Cardiac atrium fibroblast (primary cell): ENCODE data around the gene SPAG4. TPM values are rescaled to one million over a fixed set of nuclear protein-coding genes. Genes with fewer than 3 reads are reported as not detected.

Source experiments
- total RNA-seq: library from RNA; depleted of rRNA; stranded (reverse); fragments of >200 nt; gene quantifications from 2 replicates; pipeline ENCODE4 v1.2.3, GENCODE V29; 2015

The SPAG4 gene, protein sequence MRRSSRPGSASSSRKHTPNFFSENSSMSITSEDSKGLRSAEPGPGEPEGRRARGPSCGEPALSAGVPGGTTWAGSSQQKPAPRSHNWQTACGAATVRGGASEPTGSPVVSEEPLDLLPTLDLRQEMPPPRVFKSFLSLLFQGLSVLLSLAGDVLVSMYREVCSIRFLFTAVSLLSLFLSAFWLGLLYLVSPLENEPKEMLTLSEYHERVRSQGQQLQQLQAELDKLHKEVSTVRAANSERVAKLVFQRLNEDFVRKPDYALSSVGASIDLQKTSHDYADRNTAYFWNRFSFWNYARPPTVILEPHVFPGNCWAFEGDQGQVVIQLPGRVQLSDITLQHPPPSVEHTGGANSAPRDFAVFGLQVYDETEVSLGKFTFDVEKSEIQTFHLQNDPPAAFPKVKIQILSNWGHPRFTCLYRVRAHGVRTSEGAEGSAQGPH
- 32.9 and 44.2 TPM in 2 replicates for total RNA-seq

DNA sequence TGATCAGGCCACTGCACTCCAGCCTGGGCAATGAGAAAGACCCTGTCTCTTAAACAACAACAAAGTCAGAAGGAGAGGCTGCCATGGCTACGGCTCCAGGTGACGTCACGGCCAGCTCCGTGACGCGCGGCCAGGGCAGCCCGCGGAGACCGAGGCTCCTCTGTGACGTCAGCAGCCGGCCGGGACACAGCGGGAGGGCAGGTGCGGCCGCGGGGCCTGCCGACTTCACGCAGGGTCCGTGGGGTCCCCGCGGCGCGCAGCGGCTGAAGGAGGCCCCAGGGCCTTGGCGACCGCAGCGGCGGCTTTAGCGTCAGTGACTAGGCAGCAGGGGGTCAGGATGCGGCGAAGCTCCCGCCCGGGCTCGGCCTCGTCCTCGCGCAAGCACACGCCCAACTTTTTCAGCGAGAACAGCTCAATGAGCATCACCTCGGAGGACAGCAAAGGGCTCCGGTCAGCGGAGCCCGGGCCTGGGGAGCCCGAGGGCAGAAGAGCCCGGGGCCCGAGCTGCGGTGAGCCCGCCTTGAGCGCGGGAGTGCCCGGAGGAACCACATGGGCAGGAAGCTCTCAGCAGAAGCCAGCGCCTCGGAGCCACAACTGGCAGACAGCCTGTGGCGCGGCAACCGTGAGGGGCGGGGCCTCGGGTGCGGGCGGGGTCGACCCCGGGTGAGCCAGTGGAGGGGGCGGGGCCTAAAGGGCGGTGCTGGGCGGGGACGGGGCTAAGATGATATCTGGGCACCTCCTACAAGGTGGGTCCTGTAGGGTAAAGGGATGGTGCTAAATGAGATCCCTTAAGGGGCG, at the start of gene SPAG4:
TSS of gene SPAG4 (plus strand) at position 163 of the 798 bp plus-strand sequence. CDS start at position 338, 175 bp downstream.

DNA sequence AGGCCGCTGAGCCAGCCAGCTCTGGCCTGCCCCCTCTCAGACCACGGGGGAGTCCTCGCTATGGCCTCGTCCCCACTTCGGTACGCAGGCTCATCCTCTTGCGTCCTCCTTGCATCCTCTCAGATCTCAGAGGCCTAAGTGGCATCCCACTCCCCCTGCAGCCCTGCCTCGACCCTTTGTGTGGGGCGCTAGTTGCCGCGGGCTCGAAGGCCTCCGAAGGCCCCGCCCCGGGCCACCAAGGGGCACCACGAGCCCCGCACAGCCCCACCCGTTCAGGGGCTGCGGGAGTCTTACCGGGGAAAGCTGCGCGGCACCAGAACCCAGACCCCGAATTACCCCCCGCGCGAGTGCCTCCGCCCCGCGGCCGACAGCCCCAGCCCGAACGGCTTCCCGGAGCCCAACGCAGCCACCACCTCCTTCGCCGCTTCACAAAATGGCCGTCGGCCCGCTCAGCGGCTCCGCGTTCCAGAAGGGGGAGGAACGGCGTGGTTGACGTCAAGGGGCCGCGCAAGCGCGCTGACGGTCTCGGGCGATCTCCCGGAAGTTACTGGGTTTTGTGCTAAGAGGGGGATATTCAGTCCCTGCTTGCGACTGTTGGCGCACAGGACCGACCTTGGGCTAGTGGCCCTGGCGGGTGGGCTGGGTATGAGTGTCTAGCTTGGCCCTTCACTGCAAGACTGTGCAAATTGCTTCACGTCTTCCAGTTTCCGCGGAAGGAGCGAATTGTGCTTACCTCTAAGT, 49.0 kb downstream of the SPAG4 start, which contains the start of the genes CPNE1 and RBM12:
TSS of gene CPNE1 (minus strand) at position 435 of the 741 bp plus-strand sequence. CDS start 31,977 bp downstream, outside the sequence.
TSS of gene RBM12 (minus strand) at position 435 of the 741 bp plus-strand sequence. CDS start 9,578 bp downstream, outside the sequence.

Other genes starting within 250 kb of the SPAG4 start
- 20.4 and 33.0 TPM in 2 replicates for gene UQCC1, start 203.9 kb upstream of the SPAG4 start, total RNA-seq
- 37.4 and 41.8 TPM in 2 replicates for gene GDF5, start 177.6 kb upstream of the SPAG4 start, total RNA-seq
- gene CEP250, start 160.2 kb upstream of the SPAG4 start, total RNA-seq: 14.4 and 25.8 TPM in 2 replicates
- not detected in 2 replicates for gene C20orf173, start 86.2 kb upstream of the SPAG4 start, total RNA-seq
- 396 and 424 TPM in 2 replicates for gene ERGIC3, start 73.8 kb upstream of the SPAG4 start, total RNA-seq
- 145 and 149 TPM in 2 replicates for gene CPNE1, start 49.1 kb downstream of the SPAG4 start, total RNA-seq
- gene RBM12, start 49.1 kb downstream of the SPAG4 start, total RNA-seq: 26.6 and 31.1 TPM in 2 replicates
- gene NFS1, start 83.5 kb downstream of the SPAG4 start, total RNA-seq: 25.1 and 28.8 TPM in 2 replicates
- gene ROMO1, start 83.6 kb downstream of the SPAG4 start, total RNA-seq: 584 and 690 TPM in 2 replicates
- 141 and 171 TPM in 2 replicates for gene RBM39, start 126.4 kb downstream of the SPAG4 start, total RNA-seq
- gene PHF20, start 156.2 kb downstream of the SPAG4 start, total RNA-seq: 17.8 and 18.1 TPM in 2 replicates